Epidermal melanocyte (primary cell): ENCODE data around the gene SEPTIN10.
"Not testable (repeated sequence)": the region's sequence is repeated elsewhere in the genome, so short reads cannot be mapped to it uniquely, and the experiment has no call there.

Source experiments
- DNase-seq: peaks from one replicate; pipeline ENCODE4 v3.0.0; 2011; ENCODE audit warnings: low spot score; ENCODE audit not compliant: insufficient read length

SEPTIN10 gene

GRCh38 chr2:109613922-109614714, at the start of gene SEPTIN10, which contains the start of gene SOWAHC:
Gene SEPTIN10, minus strand, starts transcription at chr2:109613966. Its CDS starts 139 bp downstream, at chr2:109613827.
Gene SOWAHC, plus strand, starts transcription at chr2:109614364. Its CDS starts 126 bp downstream, at chr2:109614490.
- peak; percentile 88 for DNase-seq

GRCh38 chr2:109662889-109663288, 49.1 kb upstream of the SEPTIN10 start:
- no peak for DNase-seq

DNA sequence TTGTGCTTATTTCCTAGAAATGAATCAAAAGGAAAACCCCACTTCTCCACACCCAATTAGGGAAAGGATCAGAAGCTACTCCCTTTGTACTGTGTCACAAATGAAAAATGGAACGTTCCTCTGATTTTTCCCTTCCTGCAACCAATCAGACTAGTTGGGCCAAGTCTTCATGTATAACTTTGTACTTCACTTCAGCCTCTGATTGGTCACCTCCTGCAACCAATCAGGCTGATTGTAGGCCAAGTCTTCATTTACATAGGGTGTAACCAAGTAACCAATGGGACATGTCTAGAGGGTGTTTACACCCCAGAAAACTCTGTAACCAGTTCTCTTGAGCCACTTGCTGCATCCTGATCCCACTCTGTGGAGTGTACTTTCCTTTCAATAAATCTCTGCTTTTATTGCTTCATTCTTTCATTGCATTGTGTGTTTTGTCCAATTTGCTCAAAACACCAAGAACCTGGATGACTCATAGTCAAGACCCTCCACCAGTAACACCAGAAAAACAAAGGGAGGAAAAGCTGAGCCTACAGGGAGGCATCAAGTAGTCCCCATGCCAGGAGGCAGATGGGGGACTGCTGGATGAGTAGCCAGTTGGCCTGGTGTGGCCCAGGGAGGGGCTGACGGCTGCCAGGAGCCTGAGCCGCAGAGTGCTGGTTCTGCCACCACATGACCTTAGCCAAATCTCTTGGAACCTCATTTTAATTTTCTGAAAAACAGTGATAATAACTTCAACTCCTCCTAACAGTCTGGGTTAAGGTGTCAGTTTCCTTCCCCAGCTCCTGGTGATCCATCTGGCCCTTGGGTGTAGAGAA, 46.5 kb upstream of the SEPTIN10 start:
- no peak for DNase-seq

DNA sequence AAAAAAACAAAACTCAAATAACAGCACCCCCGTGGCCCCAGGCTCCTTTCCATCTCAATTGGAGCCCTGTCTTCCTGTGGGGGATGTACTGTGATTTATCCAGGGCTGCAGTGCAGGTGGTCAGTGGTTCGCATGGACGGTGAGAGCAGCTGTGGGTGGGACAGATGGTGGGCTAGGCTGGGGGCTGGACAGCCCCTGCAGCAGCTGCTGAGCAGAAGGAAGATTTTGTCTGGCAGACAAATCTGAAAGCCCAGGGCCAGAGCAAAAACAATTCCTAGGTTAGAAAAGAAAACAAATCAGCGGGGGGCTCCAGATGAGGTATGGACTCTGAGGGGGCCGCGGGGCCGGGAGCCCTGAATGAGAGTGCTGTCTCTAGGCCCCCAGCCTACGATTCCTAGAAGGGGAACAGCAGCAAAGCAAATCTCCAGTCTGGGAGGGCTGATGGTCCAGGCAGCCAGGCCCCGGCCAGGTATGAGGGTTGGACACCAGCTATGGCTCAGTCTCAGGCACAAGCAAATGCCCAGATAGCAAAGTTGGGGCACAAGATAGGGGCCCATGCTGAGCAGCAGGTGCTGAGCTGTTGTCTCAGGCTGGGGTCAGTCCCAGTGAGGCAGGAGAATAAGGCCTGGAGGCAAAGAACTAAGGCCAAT, 45.8 kb upstream of the SEPTIN10 start:
- no peak for DNase-seq

DNA sequence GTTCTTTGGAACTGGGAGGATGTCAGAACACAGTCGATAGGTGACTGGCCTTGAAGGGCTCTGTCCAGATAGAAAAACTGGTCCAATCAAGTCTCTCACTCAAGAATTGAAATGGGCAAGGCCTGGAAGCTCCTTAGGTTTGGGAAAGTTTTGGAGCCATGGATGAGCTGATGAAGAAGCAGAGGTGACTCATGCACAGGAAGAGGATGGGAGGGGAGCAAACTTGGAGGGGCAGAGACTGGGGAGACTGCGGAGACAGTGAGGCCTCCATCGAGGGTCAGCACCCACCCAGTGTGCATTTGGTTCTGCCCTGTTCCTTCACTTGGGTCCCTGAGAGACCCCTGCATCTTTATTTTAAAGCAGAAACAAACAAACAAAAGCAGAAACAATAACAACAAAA, 41.5 kb upstream of the SEPTIN10 start:
- DNase-seq = no peak

DNA sequence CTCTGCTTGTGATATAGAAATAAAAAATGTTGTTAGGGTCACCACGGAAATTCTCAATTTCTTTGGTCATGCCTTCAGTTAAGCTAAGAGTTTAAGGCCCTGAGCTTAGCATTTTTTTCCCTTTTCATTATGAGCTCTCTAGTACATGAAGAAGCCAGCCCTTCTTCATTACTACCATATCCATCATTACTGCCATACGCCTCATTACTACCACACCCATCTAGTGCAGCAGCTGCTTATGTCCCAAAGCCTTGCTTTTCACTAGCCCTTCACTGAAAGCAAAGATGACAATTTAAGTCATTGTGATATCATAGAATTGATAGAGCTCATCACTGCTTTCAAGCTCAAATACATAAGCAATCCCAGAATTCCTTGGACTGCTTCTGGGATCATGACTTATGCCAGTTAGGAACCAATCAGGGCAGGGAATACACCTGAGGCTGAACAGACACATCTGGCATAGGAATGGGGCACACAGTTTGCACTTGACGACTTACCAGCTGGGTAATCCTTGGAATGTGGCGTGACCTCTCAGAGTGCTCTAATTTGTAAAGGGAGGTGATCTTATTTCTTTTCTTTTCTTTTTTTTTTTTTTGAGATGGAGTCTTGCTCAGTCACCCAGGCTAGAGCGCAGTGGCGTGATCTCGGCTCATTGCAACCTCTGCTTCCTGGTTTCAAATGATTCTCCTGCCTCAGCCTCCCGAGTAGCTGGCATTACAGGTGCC, 40.7 kb upstream of the SEPTIN10 start:
- DNase-seq = no peak

GRCh38 chr2:109649736-109650695, 36.2 kb upstream of the SEPTIN10 start:
- no peak for DNase-seq

GRCh38 chr2:109648041-109648527, 34.3 kb upstream of the SEPTIN10 start:
- DNase-seq = no peak

GRCh38 chr2:109647636-109648035, 33.9 kb upstream of the SEPTIN10 start:
- no peak for DNase-seq

DNA sequence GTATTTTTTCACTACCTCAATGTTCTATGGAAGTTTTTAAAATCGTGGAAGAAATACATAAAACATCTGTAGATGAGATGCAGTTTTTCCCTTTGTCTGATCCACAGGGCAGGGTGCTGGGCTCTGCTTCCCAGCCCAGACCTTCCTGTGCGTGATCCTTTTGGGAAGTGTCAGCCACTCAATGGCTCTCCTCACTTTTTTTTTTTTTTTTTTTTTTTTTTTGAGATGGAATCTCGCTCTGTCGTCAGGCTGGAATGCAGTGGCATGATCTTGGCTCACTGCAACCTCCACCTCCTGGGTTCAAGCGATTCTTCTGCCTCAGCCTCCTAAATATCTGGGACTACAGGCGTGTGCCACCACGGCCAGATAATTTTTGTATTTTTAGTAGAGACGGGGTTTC, 33.2 kb upstream of the SEPTIN10 start:
- no peak for DNase-seq

GRCh38 chr2:109645412-109646184, 31.8 kb upstream of the SEPTIN10 start:
- DNase-seq = no peak

GRCh38 chr2:109644571-109645275, 31.0 kb upstream of the SEPTIN10 start:
- peak; percentile 50 for DNase-seq

DNA sequence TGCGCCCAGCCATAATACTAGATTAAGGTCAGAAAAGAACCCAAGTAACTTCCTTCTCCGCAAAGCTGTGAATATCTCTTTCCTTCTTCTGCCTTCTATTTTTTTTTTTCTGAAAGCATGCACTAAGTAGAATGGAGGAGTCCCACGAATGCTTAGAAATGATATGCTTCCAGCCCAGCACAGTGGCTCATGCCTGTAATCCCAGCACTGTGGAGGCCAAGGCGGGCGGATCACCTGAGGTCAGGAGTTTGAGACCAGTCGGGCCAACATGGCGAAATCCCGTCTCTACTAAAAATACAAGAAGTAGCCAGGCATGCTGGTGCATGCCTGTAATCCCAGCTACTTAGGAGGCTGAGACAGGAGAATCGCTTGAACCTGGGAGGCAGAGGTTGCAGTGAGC, 26.2 kb upstream of the SEPTIN10 start:
- DNase-seq = not testable (repeated sequence)

- no peak for DNase-seq
Measured at GRCh38 chr2:109638795-109639194, 25.0 kb upstream of the SEPTIN10 start.

DNA sequence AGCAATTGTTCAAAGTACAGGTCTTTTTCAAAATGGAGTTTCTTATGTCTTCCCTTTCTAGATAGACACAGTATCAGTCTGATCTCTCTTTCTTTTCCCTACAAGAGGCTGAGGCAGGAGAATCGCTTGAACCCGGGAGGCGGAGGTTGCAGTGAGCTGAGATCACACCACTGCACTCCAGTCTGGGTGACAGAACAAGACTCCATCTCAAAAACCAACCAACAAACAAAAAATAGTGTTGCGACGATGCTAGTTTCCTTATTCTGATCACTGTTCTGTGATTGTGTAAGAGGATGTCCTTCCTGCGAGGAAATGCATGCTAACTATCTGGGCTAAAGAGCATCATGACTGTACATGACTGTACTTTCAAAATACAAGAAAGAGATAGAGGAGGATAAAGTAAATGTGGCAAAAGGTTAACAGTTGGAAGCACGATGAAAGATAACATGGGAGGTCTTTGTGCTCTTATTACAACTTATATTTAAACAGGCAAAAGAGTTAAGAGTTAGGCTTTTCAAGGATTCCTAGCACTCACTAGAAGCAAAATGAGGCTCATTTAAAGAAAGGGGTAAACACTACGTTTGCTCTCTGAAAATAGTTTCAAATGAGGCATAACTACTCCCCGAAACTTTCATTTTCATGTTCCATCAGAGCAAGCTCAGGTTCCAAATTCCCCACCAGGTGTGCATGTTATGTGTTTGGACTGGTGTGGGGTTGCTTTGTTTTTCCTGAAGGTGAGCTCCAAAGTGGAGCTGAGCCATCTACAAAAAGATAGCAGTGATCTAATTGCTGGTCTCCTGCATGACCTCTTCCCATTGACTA, 24.2 kb upstream of the SEPTIN10 start:
- no peak for DNase-seq

DNA sequence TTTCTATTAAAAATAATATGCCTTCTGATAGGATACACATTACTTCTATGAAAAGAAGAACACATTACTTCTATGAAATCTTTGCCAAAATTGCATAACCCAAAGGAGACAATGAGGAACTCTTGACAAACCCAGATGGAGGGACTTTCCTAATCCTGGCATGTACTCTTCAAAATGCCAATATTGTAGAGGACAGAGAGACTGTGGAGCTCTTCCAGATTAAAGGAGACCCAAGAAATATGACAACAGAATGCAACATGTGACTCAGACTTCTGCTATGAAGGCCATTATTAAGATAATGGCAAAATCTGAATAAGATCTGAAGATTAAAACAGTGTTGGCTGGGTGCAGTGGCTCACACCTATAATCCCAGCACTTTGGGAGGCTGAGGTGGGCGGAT, 22.6 kb upstream of the SEPTIN10 start:
- DNase-seq = no peak

GRCh38 chr2:109635426-109636304, 21.9 kb upstream of the SEPTIN10 start:
- DNase-seq = no peak
